ENCODE measurements around the gene PEX26.
A peak's percentile ranks its signal among the peaks of the same experiment; 100 is the strongest.
"Not testable (repeated sequence)": the region's sequence is repeated elsewhere in the genome, so short reads cannot be mapped to it uniquely, and the experiment has no call there.

The PEX26 gene

GRCh38 chr22:18055619-18056160, 22.1 kb upstream of the PEX26 start:
- DNase-seq (ENCODE audit: low read depth) = no peak
- no peak overlapping the region for H3K4me3 ChIP-seq (ENCODE audit: low read depth, low read length)

GRCh38 chr22:18056161-18056666, 21.6 kb upstream of the PEX26 start:
- H3K4me3 ChIP-seq (ENCODE audit: low read depth, low read length) = no peak overlapping the region
- no peak for DNase-seq (ENCODE audit: low read depth)

- no peak for DNase-seq (ENCODE audit: low read depth)
- no peak overlapping the region for H3K4me3 ChIP-seq (ENCODE audit: low read depth, low read length)
Measured at GRCh38 chr22:18056807-18057474, 20.8 kb upstream of the PEX26 start.

GRCh38 chr22:18057568-18058209, 20.1 kb upstream of the PEX26 start:
- H3K4me3 ChIP-seq (ENCODE audit: low read depth, low read length) = no peak overlapping the region
- DNase-seq (ENCODE audit: low read depth) = peak; percentile 98

GRCh38 chr22:18058371-18059093, 19.3 kb upstream of the PEX26 start:
- no peak overlapping the region for H3K4me3 ChIP-seq (ENCODE audit: low read depth, low read length)
- no peak for DNase-seq (ENCODE audit: low read depth)

- no peak for DNase-seq (ENCODE audit: low read depth)
- H3K4me3 ChIP-seq (ENCODE audit: low read depth, low read length) = no peak overlapping the region
Measured at GRCh38 chr22:18059094-18059417, 18.7 kb upstream of the PEX26 start.

GRCh38 chr22:18059473-18059872, 18.3 kb upstream of the PEX26 start:
- DNase-seq (ENCODE audit: low read depth) = no peak
- no peak overlapping the region for H3K4me3 ChIP-seq (ENCODE audit: low read depth, low read length)

- H3K4me3 ChIP-seq (ENCODE audit: low read depth, low read length) = no peak overlapping the region
- DNase-seq (ENCODE audit: low read depth) = no peak
Measured at GRCh38 chr22:18059991-18060390, 17.8 kb upstream of the PEX26 start.

- DNase-seq (ENCODE audit: low read depth) = no peak
- H3K4me3 ChIP-seq (ENCODE audit: low read depth, low read length) = no peak overlapping the region
Measured at GRCh38 chr22:18060646-18061620, 16.9 kb upstream of the PEX26 start.

GRCh38 chr22:18062421-18062820, 15.4 kb upstream of the PEX26 start:
- DNase-seq (ENCODE audit: low read depth) = no peak
- no peak overlapping the region for H3K4me3 ChIP-seq (ENCODE audit: low read depth, low read length)

- no peak for DNase-seq (ENCODE audit: low read depth)
- H3K4me3 ChIP-seq (ENCODE audit: low read depth, low read length) = no peak overlapping the region
Measured at GRCh38 chr22:18063306-18063705, 14.5 kb upstream of the PEX26 start.

GRCh38 chr22:18063715-18064114, 14.1 kb upstream of the PEX26 start:
- not testable (repeated sequence) for H3K4me3 ChIP-seq (ENCODE audit: low read depth, low read length); DNase-seq (ENCODE audit: low read depth)

GRCh38 chr22:18064636-18065035, 13.2 kb upstream of the PEX26 start:
- DNase-seq (ENCODE audit: low read depth) = no peak
- no peak overlapping the region for H3K4me3 ChIP-seq (ENCODE audit: low read depth, low read length)

GRCh38 chr22:18065256-18065655, 12.5 kb upstream of the PEX26 start:
- no peak for DNase-seq (ENCODE audit: low read depth)
- H3K4me3 ChIP-seq (ENCODE audit: low read depth, low read length) = no peak overlapping the region

- DNase-seq (ENCODE audit: low read depth) = no peak
Measured at GRCh38 chr22:18066181-18066859, 11.5 kb upstream of the PEX26 start.

GRCh38 chr22:18067121-18067520, 10.7 kb upstream of the PEX26 start:
- DNase-seq (ENCODE audit: low read depth) = no peak
- no peak overlapping the region for H3K4me3 ChIP-seq (ENCODE audit: low read depth, low read length)

More at GRCh38 chr22:18066181-18066859, 11.5 kb upstream of the PEX26 start:
- no peak overlapping the region for H3K4me3 ChIP-seq (ENCODE audit: low read depth, low read length)

GRCh38 chr22:18067548-18068341, 10.0 kb upstream of the PEX26 start:
- H3K4me3 ChIP-seq (ENCODE audit: low read depth, low read length) = no peak overlapping the region
- no peak for DNase-seq (ENCODE audit: low read depth)

Measured in skeletal muscle cell (primary cell).